ENCODE results near the gene CHID1. TPM values are rescaled to one million over a fixed set of nuclear protein-coding genes. Genes with fewer than 3 reads are reported as not detected.

CHID1 gene
- total RNA-seq, 2 donors from 2014 or later = 39.4 to 81.4 TPM

- intact Hi-C loops (cut with DNase I) = no loop called here
- 1 to 3% methylated on average over 13 to 51 of the region's 53 CpGs for WGBS, 2 donors
- no peaks in the 10 kb centered on the region for H3K9me3 ChIP-seq
- peaks cover 64% of the 10 kb centered on the region for H3K4me1 ChIP-seq
- ATAC-seq = no peak
- peaks cover 0 to 10% of the 10 kb centered on the region in 2 donors for H3K36me3 ChIP-seq (replicated peaks in 1 of 2; ENCODE audit: insufficient read depth in 1 of 2, low read depth in 2 of 2)
- no peak for TF ChIP-seq CTCF (IDR thresholded peaks at IDR 0.05)
- TF ChIP-seq POLR2A (IDR thresholded peaks at IDR 0.05) = no peak
- DNase-seq = peak in 1 of 4 donors; percentile 38
- H3K27me3 ChIP-seq = no peaks in the 10 kb centered on the region
- peak overlapping the region; percentile 81 to 86 for H3K4me3 ChIP-seq
- peak overlapping the region; percentile 82 to 96 (median 92) for H3K27ac ChIP-seq
These were observed 67.4 kb downstream of the CHID1 start for GRCh38 chr11:843086-843734.

- intact Hi-C loops (cut with DNase I) = no loop called here
- ATAC-seq = peak; percentile 70
These were observed 68.1 kb downstream of the CHID1 start, which contains the start of the genes POLR2L and TSPAN4 for GRCh38 chr11:842370-843002. Gene POLR2L (minus strand): TSS chr11:842529. CDS start chr11:842508, 21 bp downstream. Gene TSPAN4 (plus strand): TSS chr11:842852. CDS start chr11:850305, 7,453 bp downstream.

GRCh38 chr11:841981-842369 is 68.6 kb downstream of the CHID1 start:
- peaks cover 0 to 16% of the 10 kb centered on the region in 2 donors for H3K36me3 ChIP-seq (replicated peaks in 1 of 2; ENCODE audit: insufficient read depth in 1 of 2, low read depth in 2 of 2)
- 1% methylated on average over 14 to 27 of the region's 27 CpGs for WGBS, 2 donors
- intact Hi-C loops (cut with DNase I) = no loop called here
- peaks cover 71% of the 10 kb centered on the region for H3K4me1 ChIP-seq
- H3K9me3 ChIP-seq = no peaks in the 10 kb centered on the region
- no peak for TF ChIP-seq POLR2A (IDR thresholded peaks at IDR 0.05)
- TF ChIP-seq CTCF (IDR thresholded peaks at IDR 0.05) = no peak
- H3K27me3 ChIP-seq = no peaks in the 10 kb centered on the region
- peak overlapping the region; percentile 82 to 96 (median 92) for H3K27ac ChIP-seq
- DNase-seq (no peak), ATAC-seq (peak; percentile 10)
- H3K4me3 ChIP-seq = peak overlapping the region; percentile 81 to 86

More at GRCh38 chr11:842370-843002, 68.1 kb downstream of the CHID1 start, which contains the start of the genes POLR2L and TSPAN4:
- H3K27ac ChIP-seq = peak within 1 kb of the TSS; percentile 82 to 96 (median 92)
- peak; percentile 90 to 92 (median 92) for DNase-seq
- no peaks in the 10 kb centered on the region for H3K9me3 ChIP-seq
- H3K4me1 ChIP-seq = peaks cover 66% of the 10 kb centered on the region
- H3K36me3 ChIP-seq (replicated peaks in 1 of 2; ENCODE audit: insufficient read depth in 1 of 2, low read depth in 2 of 2) = peaks cover 0 to 13% of the 10 kb centered on the region in 2 donors
- 0% methylated on average over 87 of the region's 87 CpGs; no CpG with 5 or more reads in 1 of the 2 donors for WGBS, 2 donors
- TF ChIP-seq CTCF (IDR thresholded peaks at IDR 0.05) = peak in 2 of 7 experiments; percentile 19 to 24
- peak; percentile 93 to 97 (median 94) for TF ChIP-seq POLR2A (IDR thresholded peaks at IDR 0.05)
- H3K4me3 ChIP-seq = peak within 1 kb of the TSS; percentile 81 to 86
- no peaks in the 10 kb centered on the region for H3K27me3 ChIP-seq

GRCh38 chr11:839875-840617 is 70.6 kb downstream of the CHID1 start:
- WGBS, 2 donors = 64 to 75% methylated on average over 8 to 22 of the region's 25 CpGs
- intact Hi-C loops (cut with DNase I) = no loop called here

More at GRCh38 chr11:839875-840617, 70.6 kb downstream of the CHID1 start:
- TF ChIP-seq POLR2A (IDR thresholded peaks at IDR 0.05) = no peak
- peak in 2 of 7 experiments; percentile 2 to 21 for TF ChIP-seq CTCF (IDR thresholded peaks at IDR 0.05)
- peaks cover 78% of the 10 kb centered on the region for H3K4me1 ChIP-seq
- H3K4me3 ChIP-seq = no peak overlapping the region
- ATAC-seq (no peak), DNase-seq (no peak)
- H3K27ac ChIP-seq = peak overlapping the region in 3 of 4 donors; percentile 91 to 96 (median 93)
- H3K9me3 ChIP-seq = no peaks in the 10 kb centered on the region
- H3K36me3 ChIP-seq (replicated peaks in 1 of 2; ENCODE audit: insufficient read depth in 1 of 2, low read depth in 2 of 2) = peaks cover 0 to 20% of the 10 kb centered on the region in 2 donors
- H3K27me3 ChIP-seq = no peaks in the 10 kb centered on the region

Data from body of pancreas (tissue), 4 donors.